K562 (cell line): ENCODE data around the gene EDNRB. TPM values are rescaled to one million over a fixed set of nuclear protein-coding genes. Genes with fewer than 3 reads are reported as not detected.

Source experiments
- ATAC-seq: fragments of 200-7000 bp; cut with Tn5 transposase; 3 replicates; pipeline ENCODE4 v1.9.1; 2020; ENCODE audit warnings: moderate library complexity
- BruUV-seq: library from RNA; stranded (reverse); fragments of 400-500 nt; replicated peaks from 2 replicates; lab custom pipeline; 2021; lab: Mats Ljungman, UMichigan
- CTCF ChIA-PET: fragments of 300-600 bp; formaldehyde crosslinking; extraction: SDS; loops from one replicate; lab custom pipeline; 2021; ENCODE audit warnings: low intra/inter-chr PET ratio; lab: Yijun Ruan, JAX
- POLR2A ChIA-PET: fragments of 300-600, 350-650 bp; sonication (Branson Sonifier 250); formaldehyde crosslinking; extraction: SDS; loops from one replicate; lab custom pipeline; 2021; ENCODE audit warnings: antibody characterized with exemption, inconsistent platforms; lab: Yijun Ruan, JAX
- DNase-seq, 4 experiments: peaks; one replicate each; pipeline versions ENCODE4 v3.0.0 to v3.0.0-alpha.2; 2011 to 2018; ENCODE audit warnings: low spot score in 3 of 4, mixed read lengths in 3 of 4; ENCODE audit errors: extremely low read depth in 1 of 4
- FAIRE-seq: peaks from 2 replicates; lab custom pipeline; 2011; peaks lifted over from hg19 to GRCh38; lab: Jason Lieb, UNC
- H2AFZ ChIP-seq: 2 replicates; pipeline ENCODE4 v1.6.0; 2011; ENCODE audit warnings: low read depth, low read length, control low read depth, inconsistent platforms
- H3K27ac ChIP-seq: fragments of 200-600 bp; 3 replicates; pipeline ENCODE4 v1.8.0; 2011; ENCODE audit warnings: low read depth, mild to moderate bottlenecking, control low read depth, inconsistent platforms, low read length, moderate library complexity, mixed read lengths; ENCODE audit errors: extremely low read depth
- H3K27me3 ChIP-seq, 2 experiments: fragments of 300-600 bp in 1 of 2; 2 replicates in 1 of 2; 3 replicates in 1 of 2; pipeline versions ENCODE4 v1.6.0 to v1.8.0; 2011; ENCODE audit warnings: inconsistent platforms in 2 of 2, low read length in 2 of 2, mild to moderate bottlenecking in 1 of 2, mixed read lengths in 1 of 2, moderate library complexity in 1 of 2; ENCODE audit not compliant: control insufficient read depth in 2 of 2, insufficient read depth in 2 of 2
- H3K36me3 ChIP-seq: fragments of 300-600 bp; 3 replicates; pipeline ENCODE4 v1.8.0; 2011; ENCODE audit warnings: mild to moderate bottlenecking, low read length, inconsistent platforms; ENCODE audit not compliant: control insufficient read depth, insufficient read depth
- H3K4me1 ChIP-seq, 2 experiments: fragments of 200-600 bp in 1 of 2; replicated peaks in 1 of 2; 2 replicates in 1 of 2; 3 replicates in 1 of 2; pipeline versions ENCODE4 v1.5.1 to v1.8.0; 2011; ENCODE audit warnings: inconsistent platforms in 2 of 2, low read length in 2 of 2, mild to moderate bottlenecking in 1 of 2, mixed read lengths in 1 of 2, moderate library complexity in 1 of 2; ENCODE audit not compliant: control insufficient read depth in 2 of 2, insufficient read depth in 2 of 2
- H3K4me2 ChIP-seq: 2 replicates; pipeline ENCODE4 v1.6.1; 2011; ENCODE audit warnings: low read length, control low read depth, inconsistent platforms, mixed read lengths; ENCODE audit not compliant: insufficient read depth
- H3K4me3 ChIP-seq: fragments of 200-600 bp; sonication (generic), shearing (Covaris generic); 2 replicates; pipeline ENCODE4 v1.5.1; 2016; ENCODE audit warnings: control low read depth, inconsistent platforms
- H3K79me2 ChIP-seq: fragments of 200-600 bp; 3 replicates; pipeline ENCODE4 v1.8.0; 2011; ENCODE audit warnings: low read length, inconsistent platforms; ENCODE audit not compliant: control insufficient read depth, insufficient read depth
- H3K9ac ChIP-seq, 2 experiments: 2 replicates each; pipeline versions ENCODE4 v1.6.0 to v1.6.1; 2011; ENCODE audit warnings: low read depth in 2 of 2, low read length in 2 of 2, control low read depth in 1 of 2, inconsistent platforms in 1 of 2, mild to moderate bottlenecking in 1 of 2, mixed read lengths in 1 of 2; ENCODE audit not compliant: insufficient read depth in 1 of 2
- H3K9me1 ChIP-seq: one replicate; pipeline ENCODE4 v1.6.0; 2011; ENCODE audit warnings: inconsistent platforms, mild to moderate bottlenecking, low read length, moderate library complexity; ENCODE audit not compliant: control insufficient read depth, insufficient read depth
- H3K9me3 ChIP-seq: replicated peaks from 2 replicates; pipeline ENCODE4 v1.5.1; 2011; ENCODE audit warnings: low read depth, low read length, inconsistent platforms; ENCODE audit not compliant: control insufficient read depth, insufficient read depth
- H4K20me1 ChIP-seq: replicated peaks from 2 replicates; pipeline ENCODE4 v1.6.1; 2011; ENCODE audit warnings: low read length, inconsistent platforms, mixed read lengths; ENCODE audit not compliant: control insufficient read depth, insufficient read depth
- BDP1 ChIP-seq: IDR thresholded peaks from 3 replicates; pipeline ENCODE4 v1.6.1; 2011; ENCODE audit not compliant: insufficient read length, insufficient read depth
- CCAR2 ChIP-seq: fragments of 200-400 bp; formaldehyde crosslinking; IDR thresholded peaks from 2 replicates; pipeline ENCODE4 v1.6.1; 2017; ENCODE audit warnings: mild to moderate bottlenecking, low read depth, low read length
- HDAC8 ChIP-seq: fragments of 450-650 bp; IDR thresholded peaks from 2 replicates; pipeline ENCODE4 v1.6.1; 2016; ENCODE audit warnings: mild to moderate bottlenecking, missing genetic modification characterization, moderate library complexity, missing compliant biosample characterization
- HIVEP1 ChIP-seq: fragments of 250-450 bp; sonication (Bioruptor Pico); IDR thresholded peaks from 2 replicates; pipeline ENCODE4 v1.4.0; 2020; ENCODE audit warnings: mild to moderate bottlenecking
- MXI1 ChIP-seq: IDR thresholded peaks from 2 replicates; pipeline ENCODE4 v1.6.1; 2011; ENCODE audit warnings: low read depth, mild to moderate bottlenecking, improper control_type of control experiment, low read length
- NFATC3 ChIP-seq: fragments of 450-650 bp; IDR thresholded peaks from 2 replicates; pipeline ENCODE4 v1.6.1; 2017; ENCODE audit warnings: mild to moderate bottlenecking
- RAD51 ChIP-seq: fragments of 450-650 bp; IDR thresholded peaks from 2 replicates; pipeline ENCODE4 v1.7.1; 2016; ENCODE audit warnings: low read depth, mild to moderate bottlenecking, borderline replicate concordance
- RBM25 ChIP-seq: fragments of 200-400 bp; formaldehyde crosslinking; IDR thresholded peaks from 2 replicates; pipeline ENCODE4 v1.6.1; 2018; ENCODE audit warnings: low read length, low read depth, moderate library complexity; ENCODE audit not compliant: severe bottlenecking
- RCOR1 ChIP-seq, 2 experiments: IDR thresholded peaks; 2 replicates each; pipeline ENCODE4 v1.6.1; 2012; ENCODE audit warnings: low read depth in 2 of 2, low read length in 2 of 2, borderline replicate concordance in 1 of 2, improper control_type of control experiment in 1 of 2
- RNF219 ChIP-seq: fragments of 250-450 bp; sonication (Bioruptor Pico); IDR thresholded peaks from 2 replicates; pipeline ENCODE4 v1.5.0; 2022; ENCODE audit warnings: mild to moderate bottlenecking
- TEAD4 ChIP-seq, 2 experiments: sonication (generic) in 1 of 2; formaldehyde crosslinking in 1 of 2; IDR thresholded peaks; 2 replicates each; pipeline versions ENCODE4 v1.6.1 to v1.8.0; 2012 to 2022; ENCODE audit warnings: borderline replicate concordance in 1 of 2, inconsistent platforms in 1 of 2, low read length in 1 of 2, mild to moderate bottlenecking in 1 of 2, missing genetic modification reagents in 1 of 2
- TFE3 ChIP-seq: fragments of 450-650 bp; formaldehyde crosslinking; IDR thresholded peaks from 2 replicates; pipeline ENCODE4 v1.4.0; 2020; ENCODE audit warnings: mild to moderate bottlenecking, mixed read lengths
- THRAP3 ChIP-seq: fragments of 450-650 bp; IDR thresholded peaks from 2 replicates; pipeline ENCODE4 v1.6.1; 2016; ENCODE audit warnings: mild to moderate bottlenecking, inconsistent platforms, borderline replicate concordance
- ZNF165 ChIP-seq: fragments of 250-450 bp; sonication (Bioruptor Pico); IDR thresholded peaks from 2 replicates; pipeline ENCODE4 v1.4.0; 2020; ENCODE audit warnings: borderline replicate concordance
- ZNF324 ChIP-seq: fragments of 250-450 bp; sonication (Bioruptor Pico); IDR thresholded peaks from 2 replicates; pipeline ENCODE4 v1.4.0; 2020; ENCODE audit warnings: mild to moderate bottlenecking
- ZNF354B ChIP-seq: fragments of 250-450 bp; sonication (Bioruptor Pico); IDR thresholded peaks from 2 replicates; pipeline ENCODE4 v1.4.0; 2020
- ZNF395 ChIP-seq: fragments of 200-800 bp; sonication (Bioruptor generic); IDR thresholded peaks from 2 replicates; pipeline ENCODE4 v1.6.1; 2017; ENCODE audit warnings: missing genetic modification characterization, missing compliant biosample characterization
- ZNF57 ChIP-seq: fragments of 450-650 bp; formaldehyde crosslinking; IDR thresholded peaks from 2 replicates; pipeline ENCODE4 v1.4.0; 2020; ENCODE audit warnings: mild to moderate bottlenecking, moderate library complexity
- ZNF696 ChIP-seq: fragments of 250-450 bp; sonication (Bioruptor Pico); conservative IDR thresholded peaks from 2 replicates; pipeline ENCODE4 v1.4.0; 2020; ENCODE audit warnings: mild to moderate bottlenecking, moderate library complexity
- in situ Hi-C: fragments of 300-500 bp; cut with MboI; formaldehyde crosslinking; loops from 4 replicates; pipeline ENCODE4 v1.15.0; 2018; ENCODE audit warnings: inconsistent platforms, mixed read lengths
- intact Hi-C: fragments of 100-400 bp; cut with micrococcal nuclease; formaldehyde crosslinking; loops from 2 replicates; pipeline ENCODE4 v1.14.2; 2022
- polyA plus RNA-seq, 8 experiments: library from polyadenylated mRNA; depleted of rRNA in 4 of 8; stranded (reverse) in 5 of 8; unstranded in 3 of 8; fragments of >200 nt; fragmentation: Nextera tagmentation in 2 of 8; fragmentation: Illumina TruSeq in 1 of 8; extraction: Ambion mirVana in 2 of 8; extraction: Trizol in 1 of 8; gene quantifications; 2 replicates each; pipeline versions ENCODE4 v1.2.1 to v1.2.3, GENCODE V29; 2011 to 2014; ENCODE audit warnings: inconsistent platforms in 1 of 8, missing spikeins in 1 of 8
- total RNA-seq, 7 experiments: library from RNA; depleted of rRNA in 6 of 7; stranded (reverse); fragments of >200 nt in 6 of 7; fragmentation: Illumina TruSeq in 2 of 7; extraction: Trizol in 2 of 7; gene quantifications; 2 replicates each; pipeline versions ENCODE4 v1.2.1 to v1.2.3, GENCODE V29; 2011 to 2021; ENCODE audit warnings: low replicate concordance in 1 of 7
- TF ChIP-seq, protein P1 (sequence below): sonication (generic); formaldehyde crosslinking; IDR thresholded peaks from 2 replicates; pipeline ENCODE4 v1.9.0; 2022; ENCODE audit warnings: mild to moderate bottlenecking, missing genetic modification reagents

EDNRB gene
- total and polyA plus RNA-seq, 9 of the 15 experiments (the other 6 are each of a cell fraction or from before 2014, with no cell fraction given) = 0.04 TPM; not detected in 8

GRCh38 chr13:77892491-77892890 is 26.1 kb downstream of the EDNRB start:
- no peak overlapping the region for H3K9ac ChIP-seq
- TF ChIP-seq, protein P1, sequence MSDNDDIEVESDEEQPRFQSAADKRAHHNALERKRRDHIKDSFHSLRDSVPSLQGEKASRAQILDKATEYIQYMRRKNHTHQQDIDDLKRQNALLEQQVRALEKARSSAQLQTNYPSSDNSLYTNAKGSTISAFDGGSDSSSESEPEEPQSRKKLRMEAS = no peak
- no peak for TF ChIP-seq MXI1
- TF ChIP-seq RCOR1 (IDR thresholded peaks at IDR 0.05; ENCODE audit: borderline replicate concordance in 1 of 2, low read depth in 2 of 2, low read length in 2 of 2) = no peak
- no peak for TF ChIP-seq NFATC3
- TF ChIP-seq ZNF354B (CRISPR knock-in tag) = no peak
- TF ChIP-seq HDAC8 (tag) = no peak
- no peak for TF ChIP-seq RNF219 (CRISPR knock-in tag)
- TF ChIP-seq HIVEP1 = no peak
- no peak for TF ChIP-seq ZNF395 (CRISPR knock-in tag)
- no peak for TF ChIP-seq BDP1
- no peak for TF ChIP-seq ZNF165 (CRISPR knock-in tag)
- TF ChIP-seq CCAR2 = no peak
- no peak for TF ChIP-seq THRAP3
- TF ChIP-seq RAD51 = no peak
- TF ChIP-seq ZNF696 (CRISPR knock-in tag) = no peak
- TF ChIP-seq TFE3 (CRISPR knock-in tag) = no peak
- no peak for TF ChIP-seq ZNF57 (CRISPR knock-in tag)
- TF ChIP-seq ZNF324 = no peak
- TF ChIP-seq RBM25 = no peak
- TF ChIP-seq TEAD4 (IDR thresholded peaks at IDR 0.05; ENCODE audit: low read length) = no peak
- no peak for TF ChIP-seq TEAD4 (CRISPR knock-in tag; IDR thresholded peaks at IDR 0.05; ENCODE audit: borderline replicate concordance)
- no peaks in the 10 kb centered on the region for H3K9me1 ChIP-seq
- FAIRE-seq = no peak
- ATAC-seq = no peak
- H3K4me3 ChIP-seq = no peak overlapping the region
- H4K20me1 ChIP-seq = no peaks in the 10 kb centered on the region
- H3K4me2 ChIP-seq = no peak overlapping the region
- H3K4me1 ChIP-seq = no peaks in the 10 kb centered on the region
- H3K27me3 ChIP-seq = no peaks in the 10 kb centered on the region
- no TSS peak for BruUV-seq
- ChIA-PET POLR2A (no interaction called here), CTCF (no interaction called here)
- intact Hi-C loops = no loop called here
- H3K36me3 ChIP-seq = no peaks in the 10 kb centered on the region
- no peaks in the 10 kb centered on the region for H3K9me3 ChIP-seq
- in situ Hi-C loops = no loop called here
- H2AFZ ChIP-seq = no peak overlapping the region
- no peak for DNase-seq
- no peak overlapping the region for H3K27ac ChIP-seq
- no peaks in the 10 kb centered on the region for H3K79me2 ChIP-seq
